GM12878 (cell line): ENCODE results near the gene CBR4. TPM values are rescaled to one million over a fixed set of nuclear protein-coding genes. Genes with fewer than 3 reads are reported as not detected.

Experiments
- ATAC-seq: fragments of 200-7000 bp; cut with Tn5 transposase; 3 replicates; pipeline ENCODE4 v1.9.1; 2020; ENCODE audit warnings: mild to moderate bottlenecking, moderate library complexity
- BruUV-seq: library from RNA; stranded (reverse); fragments of 400-500 nt; replicated peaks from 2 replicates; lab custom pipeline; 2021; lab: Mats Ljungman, UMichigan
- CTCF ChIA-PET: fragments of 300-600 bp; sonication (Branson Sonifier 250); formaldehyde crosslinking; extraction: SDS; loops from one replicate; lab custom pipeline; 2021; ENCODE audit warnings: inconsistent platforms; lab: Yijun Ruan, JAX
- POLR2A ChIA-PET: fragments of 350-600 bp; formaldehyde crosslinking; extraction: SDS; loops from one replicate; lab custom pipeline; 2021; ENCODE audit warnings: inconsistent platforms; lab: Charles Lee
- RAD21 ChIA-PET: fragments of 300-600 bp; sonication (Branson Sonifier 250); formaldehyde crosslinking; loops from one replicate; lab custom pipeline; 2023; ENCODE audit warnings: antibody characterized with exemption; ENCODE audit not compliant: unreplicated experiment; lab: Charles Lee
- SMC1A ChIA-PET: fragments of 300-600 bp; sonication (Branson Sonifier 250); formaldehyde crosslinking; loops from one replicate; lab custom pipeline; 2023; ENCODE audit not compliant: unreplicated experiment, uncharacterized antibody; lab: Charles Lee
- DNase-seq: peaks from one replicate; pipeline ENCODE4 v3.0.0-alpha.2; 2011; ENCODE audit warnings: low read depth, low spot score
- FAIRE-seq: peaks from 3 replicates; lab custom pipeline; 2011; peaks lifted over from hg19 to GRCh38; lab: Jason Lieb, UNC
- H2AFZ ChIP-seq: 2 replicates; pipeline ENCODE4 v1.6.0; 2011; ENCODE audit warnings: low read depth, low read length, control low read depth; ENCODE audit not compliant: control insufficient read depth
- H3K27ac ChIP-seq: 2 replicates; pipeline ENCODE4 v1.5.1; 2011; ENCODE audit warnings: control low read depth; ENCODE audit not compliant: control insufficient read depth, insufficient read depth
- H3K27me3 ChIP-seq, 2 experiments: replicated peaks in 1 of 2; 2 replicates each; pipeline versions ENCODE4 v1.6.0 to v1.6.1; 2011; ENCODE audit warnings: low read length in 1 of 2; ENCODE audit not compliant: control insufficient read depth in 2 of 2, insufficient read depth in 2 of 2
- H3K36me3 ChIP-seq, 2 experiments: 2 replicates each; pipeline ENCODE4 v1.5.1; 2011; ENCODE audit warnings: low read length in 1 of 2; ENCODE audit not compliant: control insufficient read depth in 2 of 2, insufficient read depth in 2 of 2
- H3K4me1 ChIP-seq: 2 replicates; pipeline ENCODE4 v1.6.1; 2011; ENCODE audit warnings: mild to moderate bottlenecking, low read length, moderate library complexity, mixed read lengths; ENCODE audit not compliant: control insufficient read depth, insufficient read depth
- H3K4me2 ChIP-seq: 2 replicates; pipeline ENCODE4 v1.6.0; 2011; ENCODE audit warnings: control low read depth; ENCODE audit not compliant: control insufficient read depth, insufficient read depth
- H3K4me3 ChIP-seq: fragments of 200-600 bp; sonication (generic); 2 replicates; pipeline ENCODE4 v1.5.1; 2016
- H3K79me2 ChIP-seq: 2 replicates; pipeline ENCODE4 v1.6.0; 2011; ENCODE audit warnings: low read length; ENCODE audit not compliant: control insufficient read depth, insufficient read depth
- H3K9ac ChIP-seq: 2 replicates; pipeline ENCODE4 v1.8.0; 2011; ENCODE audit warnings: low read length, control low read depth, mixed read lengths; ENCODE audit not compliant: control insufficient read depth, insufficient read depth
- H3K9me3 ChIP-seq: replicated peaks from 3 replicates; pipeline ENCODE4 v1.5.1; 2011; ENCODE audit warnings: mild to moderate bottlenecking, low read length; ENCODE audit not compliant: control insufficient read depth, insufficient read depth
- H4K20me1 ChIP-seq: 2 replicates; pipeline ENCODE4 v1.6.0; 2011; ENCODE audit not compliant: control insufficient read depth, insufficient read depth
- ATF2 ChIP-seq: IDR thresholded peaks from 2 replicates; pipeline ENCODE4 v1.6.1; 2012; ENCODE audit warnings: low read length, inconsistent platforms
- BRCA1 ChIP-seq: IDR thresholded peaks from 2 replicates; pipeline ENCODE4 v1.6.1; 2011; ENCODE audit warnings: low read depth, low read length, improper control_type of control experiment
- CBX3 ChIP-seq: fragments of 200-600 bp; sonication (generic); IDR thresholded peaks from 2 replicates; pipeline ENCODE4 v1.6.1; 2016; ENCODE audit warnings: low read depth, borderline replicate concordance
- CHD4 ChIP-seq: fragments of 200-600 bp; sonication (generic); IDR thresholded peaks from 2 replicates; pipeline ENCODE4 v1.6.1; 2016; ENCODE audit warnings: mild to moderate bottlenecking
- HDAC2 ChIP-seq: fragments of 200-600 bp; sonication (generic); IDR thresholded peaks from 2 replicates; pipeline ENCODE4 v1.6.1; 2017
- KAT2A ChIP-seq: conservative IDR thresholded peaks from 2 replicates; pipeline ENCODE4 v1.6.1; 2011; ENCODE audit warnings: low read depth, low read length; ENCODE audit not compliant: control insufficient read depth
- MTA2 ChIP-seq: fragments of 450-650 bp; IDR thresholded peaks from 2 replicates; pipeline ENCODE4 v1.6.1; 2016; ENCODE audit warnings: low read depth, mild to moderate bottlenecking, moderate library complexity
- PAX5 ChIP-seq: IDR thresholded peaks from 2 replicates; pipeline ENCODE4 v1.6.1; 2011; ENCODE audit warnings: low read depth, low read length, borderline replicate concordance
- RCOR1 ChIP-seq: conservative IDR thresholded peaks from 2 replicates; pipeline ENCODE4 v1.6.1; 2012; ENCODE audit warnings: low read depth, low read length, improper control_type of control experiment
- STAT3 ChIP-seq: IDR thresholded peaks from 2 replicates; pipeline ENCODE4 v1.6.1; 2011; ENCODE audit warnings: low read depth, low read length, improper control_type of control experiment
- SUPT20H ChIP-seq: IDR thresholded peaks from 2 replicates; pipeline ENCODE4 v1.6.1; 2011; ENCODE audit warnings: low read depth, mild to moderate bottlenecking, low read length, moderate library complexity, borderline replicate concordance; ENCODE audit not compliant: control insufficient read depth
- TARDBP ChIP-seq: IDR thresholded peaks from 2 replicates; pipeline ENCODE4 v1.6.1; 2016; ENCODE audit warnings: borderline replicate concordance
- YBX1 ChIP-seq: fragments of 450-650 bp; IDR thresholded peaks from 2 replicates; pipeline ENCODE4 v1.6.1; 2016; ENCODE audit warnings: antibody characterized with exemption
- ZSCAN29 ChIP-seq: fragments of 450-650 bp; IDR thresholded peaks from 2 replicates; pipeline ENCODE4 v1.6.1; 2017; ENCODE audit warnings: mild to moderate bottlenecking, moderate library complexity
- ZZZ3 ChIP-seq: IDR thresholded peaks from 2 replicates; pipeline ENCODE4 v1.6.1; 2011; ENCODE audit warnings: low read depth; ENCODE audit not compliant: control insufficient read depth, insufficient read length
- WGBS: methylation state at CpG from one replicate; pipeline ENCODE4 v1.1.6; 2016; ENCODE audit warnings: low lambda C conversion rate; ENCODE audit not compliant: insufficient replicate concordance, insufficient coverage; ENCODE audit errors: missing lambda C conversion rate; 5-methylcytosine and 5-hydroxymethylcytosine counted together
- in situ Hi-C: fragments of 300-500 bp; cut with MboI; formaldehyde crosslinking; loops from 9 replicates; pipeline ENCODE4 v1.14.3; 2018; ENCODE audit warnings: mixed read lengths
- intact Hi-C: fragments of 100-400 bp; cut with micrococcal nuclease; formaldehyde crosslinking; loops from one replicate; pipeline ENCODE4 v1.14.2; 2022; ENCODE audit not compliant: unreplicated experiment
- polyA plus RNA-seq, 11 experiments: library from polyadenylated mRNA; depleted of rRNA in 4 of 11; unstranded in 6 of 11; stranded (reverse) in 5 of 11; fragments of >200 nt; fragmentation: Nextera tagmentation in 4 of 11; fragmentation: Illumina TruSeq in 1 of 11; extraction: Ambion mirVana in 4 of 11; extraction: Trizol in 1 of 11; gene quantifications; 1 replicate in 1 of 11; 2 replicates in 10 of 11; pipeline versions ENCODE4 v1.2.1 to v1.2.3, GENCODE V29; 2011 to 2016; ENCODE audit warnings: inconsistent platforms in 2 of 11, missing spikeins in 2 of 11, low read depth in 1 of 11
- total RNA-seq, 4 experiments: library from RNA; depleted of rRNA in 3 of 4; stranded (reverse); fragments of >200 nt in 3 of 4; fragmentation: Illumina TruSeq in 1 of 4; extraction: Trizol in 1 of 4; gene quantifications; 2 replicates each; pipeline versions ENCODE4 v1.2.1 to v1.2.3, GENCODE V29; 2013 to 2021

CBR4 gene
- total and polyA plus RNA-seq, 10 of the 15 experiments (the other 5 are each of a cell fraction or from before 2014, with no cell fraction given) = 17.3 to 38.8 (median 24.8) TPM

GRCh38 chr4:169042608-169043007 is 32.6 kb upstream of the CBR4 start:
- TF ChIP-seq MTA2 (peak; percentile 42; the same call in 1 of the 2 replicates), KAT2A (no peak), YBX1 (no peak)
- in situ Hi-C loops (no loop called here), intact Hi-C loops (no loop called here)
- Histone ChIP-seq H3K9me3 (no peaks in the 10 kb centered on the region), H3K27ac (no peak overlapping the region), H3K79me2 (no peaks in the 10 kb centered on the region), H3K27me3 (no peaks in the 10 kb centered on the region), H3K4me3 (no peak overlapping the region), H2AFZ (no peak overlapping the region), H3K4me1 (no peaks in the 10 kb centered on the region), H4K20me1 (no peaks in the 10 kb centered on the region), H3K36me3 (no peaks in the 10 kb centered on the region), H3K9ac (no peak overlapping the region), H3K4me2 (no peak overlapping the region)
- POLR2A ChIA-PET = no interaction called here
- CTCF ChIA-PET = interaction anchor here (1.1 kb wide), 1 partner anchor 443 kb away, joined by 3 read pairs; no protein-coding TSS in a partner anchor
- FAIRE-seq (peak; percentile 35), ATAC-seq (no peak), DNase-seq (no peak)
- RAD21 ChIA-PET = interaction anchor here (0.6 to 1.2 kb wide), 4 partner anchors 14 to 395 kb away, joined by 3 to 4 read pairs (median 4); partner anchors contain the start of gene CBR4
- WGBS = 67% methylated on average over 2 of the region's 2 CpGs
- no TSS peak for BruUV-seq
- SMC1A ChIA-PET = interaction anchor here (1.0 to 1.5 kb wide), 3 partner anchors 18 to 147 kb away, joined by 3 to 5 read pairs (median 4); no protein-coding TSS in a partner anchor

GRCh38 chr4:169040559-169041261 is 30.7 kb upstream of the CBR4 start:
- no peak overlapping the region for H2AFZ ChIP-seq
- no peaks in the 10 kb centered on the region for H3K9me3 ChIP-seq
- SMC1A ChIA-PET = interaction anchor here (1.0 kb wide), 1 partner anchor 13 kb away, joined by 3 read pairs; no protein-coding TSS in a partner anchor
- H3K36me3 ChIP-seq = no peaks in the 10 kb centered on the region
- no peak for FAIRE-seq
- no TSS peak for BruUV-seq
- RAD21 ChIA-PET = interaction anchor here (1.0 kb wide), 1 partner anchor 16 kb away, joined by 3 read pairs; no protein-coding TSS in a partner anchor
- intact Hi-C loops (no loop called here), in situ Hi-C loops (no loop called here)
- no peak overlapping the region for H3K4me3 ChIP-seq
- no peaks in the 10 kb centered on the region for H3K27me3 ChIP-seq
- no peak for DNase-seq
- H3K4me2 ChIP-seq = no peak overlapping the region
- WGBS = 49% methylated on average over 7 of the region's 7 CpGs
- CTCF ChIA-PET = interaction anchor here (0.8 to 0.9 kb wide), 2 partner anchors 26 to 453 kb away, joined by 3 read pairs; no protein-coding TSS in a partner anchor
- POLR2A ChIA-PET = interaction anchor here (0.6 kb wide), 1 partner anchor 30 kb away, joined by 3 read pairs; no protein-coding TSS in a partner anchor
- H3K4me1 ChIP-seq = no peaks in the 10 kb centered on the region
- ATAC-seq = no peak
- no peaks in the 10 kb centered on the region for H4K20me1 ChIP-seq
- H3K27ac ChIP-seq = no peak overlapping the region
- H3K79me2 ChIP-seq = no peaks in the 10 kb centered on the region
- H3K9ac ChIP-seq = no peak overlapping the region
- TF ChIP-seq RCOR1 (no peak), CHD4 (no peak), STAT3 (no peak), CBX3 (no peak), ZZZ3 (no peak), ATF2 (no peak), PAX5 (no peak), SUPT20H (no peak), TARDBP (no peak), BRCA1 (no peak), HDAC2 (no peak), ZSCAN29 (no peak)
